Measurements from ENCODE around the gene ATOH1. TPM values are rescaled to one million over a fixed set of nuclear protein-coding genes. Genes with fewer than 3 reads are reported as not detected.

ATOH1 gene
- total and polyA plus RNA-seq, 2 of the 13 experiments (the other 11 are each of a cell fraction or from before 2014, with no cell fraction given): not detected

DNA sequence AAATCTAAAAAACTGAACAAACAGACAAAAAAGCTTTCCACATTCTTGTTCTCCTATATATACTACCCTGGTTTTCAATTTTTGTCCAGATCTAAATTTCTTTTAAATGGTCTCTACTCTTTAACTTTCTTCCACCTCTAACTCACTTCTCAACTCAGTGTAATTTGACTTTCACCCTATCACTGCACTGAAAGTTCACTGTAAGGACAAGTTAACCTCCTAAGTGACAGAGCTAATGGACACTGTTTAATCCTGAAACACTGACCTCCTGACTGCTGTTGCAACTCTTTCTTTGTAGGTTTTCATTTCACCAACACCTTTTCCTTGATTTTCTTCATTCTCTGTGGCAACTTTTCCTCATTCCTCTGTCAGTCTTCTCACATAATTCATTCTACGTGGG lies 50.0 kb downstream of the ATOH1 start:
- H2AFZ ChIP-seq (ENCODE audit: low read length): no peak overlapping the region
- WGBS (ENCODE audit: low lambda C conversion rate): 0% methylated on average over 1 of the region's 1 CpG
- H4K20me1 ChIP-seq (ENCODE audit: insufficient read depth, low read length): no peaks in the 10 kb centered on the region
- H3K4me3 ChIP-seq (replicated peaks in 1 of 3; ENCODE audit: insufficient read depth in 1 of 3, low read depth in 2 of 3, low read length in 3 of 3): no peak overlapping the region
- H3K79me2 ChIP-seq (ENCODE audit: insufficient read depth, low read length): no peaks in the 10 kb centered on the region
- POLR2A ChIA-PET: no interaction called here
- FAIRE-seq (no peak), DNase-seq (ENCODE audit: low spot score) (no peak), ATAC-seq (no peak)
- no peak overlapping the region for H3K9ac ChIP-seq (ENCODE audit: insufficient read depth, low read depth, low read length)
- no peaks in the 10 kb centered on the region for H3K4me1 ChIP-seq (ENCODE audit: insufficient read depth, low read length)
- no peak overlapping the region for H3K27ac ChIP-seq (ENCODE audit: extremely low read length, insufficient read depth, low read length)
- no TSS peak for BruUV-seq (replicated peaks)
- CTCF ChIA-PET (ENCODE audit: low intra/inter-chr PET ratio, low total read pairs): no interaction called here
- H3K27me3 ChIP-seq (ENCODE audit: control insufficient read depth in 1 of 2, insufficient read depth in 2 of 2, low read length in 2 of 2): no peaks in the 10 kb centered on the region
- no peaks in the 10 kb centered on the region for H3K9me3 ChIP-seq (ENCODE audit: low read length)
- in situ Hi-C loops (cut with HindIII; ENCODE audit: extremely low pct_ligation_motif_present, low pct_unique_long_range_greater_than_20kb) (no loop called here), intact Hi-C loops (cut with micrococcal nuclease; ENCODE audit: unreplicated experiment) (no loop called here)
- no peak overlapping the region for H3K4me2 ChIP-seq (ENCODE audit: low read depth, low read length)
- H3K36me3 ChIP-seq (replicated peaks in 1 of 2; ENCODE audit: control insufficient read depth in 1 of 2, insufficient read depth in 2 of 2, low read length in 2 of 2): no peaks in the 10 kb centered on the region
- TF ChIP-seq, protein P1, sequence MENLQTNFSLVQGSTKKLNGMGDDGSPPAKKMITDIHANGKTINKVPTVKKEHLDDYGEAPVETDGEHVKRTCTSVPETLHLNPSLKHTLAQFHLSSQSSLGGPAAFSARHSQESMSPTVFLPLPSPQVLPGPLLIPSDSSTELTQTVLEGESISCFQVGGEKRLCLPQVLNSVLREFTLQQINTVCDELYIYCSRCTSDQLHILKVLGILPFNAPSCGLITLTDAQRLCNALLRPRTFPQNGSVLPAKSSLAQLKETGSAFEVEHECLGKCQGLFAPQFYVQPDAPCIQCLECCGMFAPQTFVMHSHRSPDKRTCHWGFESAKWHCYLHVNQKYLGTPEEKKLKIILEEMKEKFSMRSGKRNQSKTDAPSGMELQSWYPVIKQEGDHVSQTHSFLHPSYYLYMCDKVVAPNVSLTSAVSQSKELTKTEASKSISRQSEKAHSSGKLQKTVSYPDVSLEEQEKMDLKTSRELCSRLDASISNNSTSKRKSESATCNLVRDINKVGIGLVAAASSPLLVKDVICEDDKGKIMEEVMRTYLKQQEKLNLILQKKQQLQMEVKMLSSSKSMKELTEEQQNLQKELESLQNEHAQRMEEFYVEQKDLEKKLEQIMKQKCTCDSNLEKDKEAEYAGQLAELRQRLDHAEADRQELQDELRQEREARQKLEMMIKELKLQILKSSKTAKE (CRISPR knock-in tag; IDR thresholded peaks at IDR 0.05; ENCODE audit: borderline replicate concordance): no peak
- TF ChIP-seq ZNF891 (CRISPR knock-in tag; IDR thresholded peaks at IDR 0.05): no peak
- TF ChIP-seq ZNF256 (CRISPR knock-in tag; conservative IDR thresholded peaks at IDR 0.05): no peak
- no peak for TF ChIP-seq SUZ12 (IDR thresholded peaks at IDR 0.05; ENCODE audit: low read depth, low read length)
- TF ChIP-seq, protein P2, sequence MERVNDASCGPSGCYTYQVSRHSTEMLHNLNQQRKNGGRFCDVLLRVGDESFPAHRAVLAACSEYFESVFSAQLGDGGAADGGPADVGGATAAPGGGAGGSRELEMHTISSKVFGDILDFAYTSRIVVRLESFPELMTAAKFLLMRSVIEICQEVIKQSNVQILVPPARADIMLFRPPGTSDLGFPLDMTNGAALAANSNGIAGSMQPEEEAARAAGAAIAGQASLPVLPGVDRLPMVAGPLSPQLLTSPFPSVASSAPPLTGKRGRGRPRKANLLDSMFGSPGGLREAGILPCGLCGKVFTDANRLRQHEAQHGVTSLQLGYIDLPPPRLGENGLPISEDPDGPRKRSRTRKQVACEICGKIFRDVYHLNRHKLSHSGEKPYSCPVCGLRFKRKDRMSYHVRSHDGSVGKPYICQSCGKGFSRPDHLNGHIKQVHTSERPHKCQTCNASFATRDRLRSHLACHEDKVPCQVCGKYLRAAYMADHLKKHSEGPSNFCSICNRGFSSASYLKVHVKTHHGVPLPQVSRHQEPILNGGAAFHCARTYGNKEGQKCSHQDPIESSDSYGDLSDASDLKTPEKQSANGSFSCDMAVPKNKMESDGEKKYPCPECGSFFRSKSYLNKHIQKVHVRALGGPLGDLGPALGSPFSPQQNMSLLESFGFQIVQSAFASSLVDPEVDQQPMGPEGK (CRISPR knock-in tag; IDR thresholded peaks at IDR 0.05): no peak
- TF ChIP-seq ZNF572 (CRISPR knock-in tag; IDR thresholded peaks at IDR 0.05): no peak
- TF ChIP-seq, protein P3, sequence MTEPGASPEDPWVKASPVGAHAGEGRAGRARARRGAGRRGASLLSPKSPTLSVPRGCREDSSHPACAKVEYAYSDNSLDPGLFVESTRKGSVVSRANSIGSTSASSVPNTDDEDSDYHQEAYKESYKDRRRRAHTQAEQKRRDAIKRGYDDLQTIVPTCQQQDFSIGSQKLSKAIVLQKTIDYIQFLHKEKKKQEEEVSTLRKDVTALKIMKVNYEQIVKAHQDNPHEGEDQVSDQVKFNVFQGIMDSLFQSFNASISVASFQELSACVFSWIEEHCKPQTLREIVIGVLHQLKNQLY (CRISPR knock-in tag; IDR thresholded peaks at IDR 0.05): no peak
- TF ChIP-seq, protein P4, sequence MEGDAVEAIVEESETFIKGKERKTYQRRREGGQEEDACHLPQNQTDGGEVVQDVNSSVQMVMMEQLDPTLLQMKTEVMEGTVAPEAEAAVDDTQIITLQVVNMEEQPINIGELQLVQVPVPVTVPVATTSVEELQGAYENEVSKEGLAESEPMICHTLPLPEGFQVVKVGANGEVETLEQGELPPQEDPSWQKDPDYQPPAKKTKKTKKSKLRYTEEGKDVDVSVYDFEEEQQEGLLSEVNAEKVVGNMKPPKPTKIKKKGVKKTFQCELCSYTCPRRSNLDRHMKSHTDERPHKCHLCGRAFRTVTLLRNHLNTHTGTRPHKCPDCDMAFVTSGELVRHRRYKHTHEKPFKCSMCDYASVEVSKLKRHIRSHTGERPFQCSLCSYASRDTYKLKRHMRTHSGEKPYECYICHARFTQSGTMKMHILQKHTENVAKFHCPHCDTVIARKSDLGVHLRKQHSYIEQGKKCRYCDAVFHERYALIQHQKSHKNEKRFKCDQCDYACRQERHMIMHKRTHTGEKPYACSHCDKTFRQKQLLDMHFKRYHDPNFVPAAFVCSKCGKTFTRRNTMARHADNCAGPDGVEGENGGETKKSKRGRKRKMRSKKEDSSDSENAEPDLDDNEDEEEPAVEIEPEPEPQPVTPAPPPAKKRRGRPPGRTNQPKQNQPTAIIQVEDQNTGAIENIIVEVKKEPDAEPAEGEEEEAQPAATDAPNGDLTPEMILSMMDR (CRISPR knock-in tag; IDR thresholded peaks at IDR 0.05): no peak
- TF ChIP-seq ZMYM2 (CRISPR knock-in tag; IDR thresholded peaks at IDR 0.05): no peak
- no peak for TF ChIP-seq ZNF335 (CRISPR knock-in tag; IDR thresholded peaks at IDR 0.05)
- no peak for TF ChIP-seq ZNF557 (CRISPR knock-in tag; IDR thresholded peaks at IDR 0.05)
- TF ChIP-seq ATF7-NPFF (CRISPR knock-in tag; IDR thresholded peaks at IDR 0.05; ENCODE audit: low read depth): no peak
- TF ChIP-seq, protein P5, sequence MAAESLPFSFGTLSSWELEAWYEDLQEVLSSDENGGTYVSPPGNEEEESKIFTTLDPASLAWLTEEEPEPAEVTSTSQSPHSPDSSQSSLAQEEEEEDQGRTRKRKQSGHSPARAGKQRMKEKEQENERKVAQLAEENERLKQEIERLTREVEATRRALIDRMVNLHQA (CRISPR knock-in tag; IDR thresholded peaks at IDR 0.05): no peak
- no peak for TF ChIP-seq ZC3H4 (CRISPR knock-in tag; IDR thresholded peaks at IDR 0.05; ENCODE audit: borderline replicate concordance)
- TF ChIP-seq, protein P6, sequence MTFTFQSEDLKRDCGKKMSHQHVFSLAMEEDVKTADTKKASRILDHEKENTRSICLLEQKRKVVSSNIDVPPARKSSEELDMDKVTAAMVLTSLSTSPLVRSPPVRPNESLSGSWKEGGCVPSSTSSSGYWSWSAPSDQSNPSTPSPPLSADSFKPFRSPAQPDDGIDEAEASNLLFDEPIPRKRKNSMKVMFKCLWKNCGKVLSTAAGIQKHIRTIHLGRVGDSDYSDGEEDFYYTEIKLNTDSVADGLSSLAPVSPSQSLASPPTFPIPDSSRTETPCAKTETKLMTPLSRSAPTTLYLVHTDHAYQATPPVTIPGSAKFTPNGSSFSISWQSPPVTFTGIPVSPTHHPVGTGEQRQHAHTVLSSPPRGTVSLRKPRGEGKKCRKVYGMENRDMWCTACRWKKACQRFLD (CRISPR knock-in tag; IDR thresholded peaks at IDR 0.05; ENCODE audit: borderline replicate concordance): no peak
- no peak for TF ChIP-seq REPIN1 (CRISPR knock-in tag; IDR thresholded peaks at IDR 0.05; ENCODE audit: borderline replicate concordance, low read depth)

Measured in HepG2 (cell line).